MG63 (cell line): Measurements from ENCODE around the gene NECAP2. TPM values are rescaled to one million over a fixed set of nuclear protein-coding genes. Genes with fewer than 3 reads are reported as not detected.
"Not testable (repeated sequence)": the region's sequence is repeated elsewhere in the genome, so short reads cannot be mapped to it uniquely, and the experiment has no call there.

Experiments
- DNase-seq: peaks from one replicate; pipeline ENCODE4 v3.0.0-alpha.2; 2020
- H3K27me3 ChIP-seq: fragments of 250-450 bp; sonication (Bioruptor Pico); 2 replicates; pipeline ENCODE4 v1.5.1; 2020; ENCODE audit warnings: mild to moderate bottlenecking, moderate library complexity
- H3K36me3 ChIP-seq: fragments of 250-450 bp; sonication (Bioruptor Pico); 2 replicates; pipeline ENCODE4 v1.5.1; 2020; ENCODE audit warnings: mild to moderate bottlenecking, moderate library complexity
- H3K4me3 ChIP-seq: fragments of 250-450 bp; sonication (Bioruptor Pico); 2 replicates; pipeline ENCODE4 v1.5.1; 2020; ENCODE audit warnings: mild to moderate bottlenecking, moderate library complexity
- H3K9me3 ChIP-seq: fragments of 250-450 bp; sonication (Bioruptor Pico); 2 replicates; pipeline ENCODE4 v1.5.1; 2020; ENCODE audit warnings: mild to moderate bottlenecking, moderate library complexity
- total RNA-seq: library from RNA; depleted of rRNA; stranded (reverse); fragments of >200 nt; shearing (Covaris generic); gene quantifications from 2 replicates; pipeline ENCODE4 v1.2.3, GENCODE V29; 2014; ENCODE audit warnings: low replicate concordance

NECAP2 gene
- total RNA-seq, 1 experiment from 2014 or later: 86.0 TPM

DNA sequence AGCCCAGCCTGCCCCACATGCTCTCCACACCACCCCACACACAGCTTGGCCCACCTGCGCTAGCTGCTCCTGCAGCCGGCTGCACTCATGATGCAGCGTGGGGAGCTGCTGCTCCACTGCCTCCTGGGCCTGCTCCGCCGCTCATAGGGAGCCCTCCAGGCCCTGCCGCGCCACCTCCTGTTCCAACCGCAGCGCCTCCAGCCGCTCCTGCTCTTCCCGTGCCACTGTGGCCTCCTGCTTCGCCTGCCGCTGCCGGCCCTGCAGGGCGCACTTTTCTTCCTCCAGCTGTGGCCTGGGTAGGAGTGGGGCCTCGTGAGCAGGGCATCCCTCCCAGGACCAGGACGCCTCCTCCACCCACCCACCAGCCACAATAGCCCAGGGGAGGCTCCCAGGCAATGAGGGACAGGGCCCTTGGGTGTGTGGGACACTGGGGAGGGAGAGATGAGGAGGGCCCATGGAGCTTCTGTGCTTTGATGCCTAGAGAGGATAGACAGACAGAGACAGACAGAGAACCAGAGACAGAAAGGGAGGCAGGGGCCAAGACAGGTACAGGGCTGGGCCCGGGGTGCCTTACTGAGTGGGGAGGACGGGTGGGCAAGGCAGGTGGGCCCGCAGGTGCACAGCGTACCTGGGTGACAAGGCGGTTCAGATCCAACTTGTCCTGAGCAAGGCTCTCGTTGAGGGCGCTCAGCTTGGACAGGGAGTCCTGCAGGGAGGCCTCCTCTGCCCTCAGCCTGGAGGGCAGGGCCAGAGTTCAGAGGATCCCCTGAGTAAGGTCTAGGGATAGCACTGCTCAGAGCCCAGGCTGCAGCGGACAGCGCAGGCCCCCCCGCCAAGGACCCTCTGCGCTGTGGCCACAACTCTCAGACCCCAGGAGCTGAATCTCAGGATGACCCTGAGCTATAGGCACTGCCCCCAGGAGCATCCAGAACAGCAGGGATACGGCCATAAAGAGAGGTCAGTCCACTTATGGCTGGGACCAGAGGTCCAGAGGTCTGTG is 35.5 kb downstream of the NECAP2 start:
- DNase-seq, H3K9me3 ChIP-seq, H3K4me3 ChIP-seq, H3K36me3 ChIP-seq, H3K27me3 ChIP-seq: not testable (repeated sequence)

DNA sequence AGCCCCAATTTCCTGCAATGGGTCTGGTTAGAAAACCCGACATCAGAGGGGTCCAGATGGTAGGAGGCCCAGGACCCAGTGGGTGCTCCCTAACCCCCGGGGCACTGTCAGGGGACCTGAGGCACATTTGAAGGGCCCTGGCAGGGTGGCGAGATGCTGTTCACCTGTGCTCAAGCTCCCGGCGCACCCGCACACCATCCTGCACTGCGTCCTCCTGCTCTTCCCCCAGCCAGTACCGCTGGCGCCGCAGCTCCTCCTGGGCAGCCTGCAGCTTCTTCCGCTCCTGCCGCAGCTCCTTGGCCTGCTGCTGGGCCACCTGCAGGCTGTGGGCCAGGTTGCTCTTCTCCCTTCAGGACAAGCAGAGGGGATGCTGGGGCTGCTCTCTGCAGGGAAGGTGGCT is 37.6 kb downstream of the NECAP2 start:
- DNase-seq: no peak
- Histone ChIP-seq H3K9me3 (no peaks in the 10 kb centered on the region), H3K27me3 (no peaks in the 10 kb centered on the region), H3K4me3 (no peak overlapping the region), H3K36me3 (no peaks in the 10 kb centered on the region; the same call in 1 of the 2 replicates)

- not testable (repeated sequence) for H3K4me3 ChIP-seq, H3K36me3 ChIP-seq, DNase-seq
Measured at GRCh38 chr1:16483146-16483545, 42.6 kb downstream of the NECAP2 start.

GRCh38 chr1:16483639-16484500 is 43.3 kb downstream of the NECAP2 start:
- DNase-seq, H3K9me3 ChIP-seq, H3K36me3 ChIP-seq, H3K4me3 ChIP-seq, H3K27me3 ChIP-seq: not testable (repeated sequence)

More at GRCh38 chr1:16483146-16483545, 42.6 kb downstream of the NECAP2 start:
- not testable (repeated sequence) for H3K9me3 ChIP-seq, H3K27me3 ChIP-seq

GRCh38 chr1:16484501-16484835 is 43.9 kb downstream of the NECAP2 start:
- H3K4me3 ChIP-seq: no peak overlapping the region
- no peaks in the 10 kb centered on the region for H3K9me3 ChIP-seq
- no peaks in the 10 kb centered on the region; the same call in 1 of the 2 replicates for H3K36me3 ChIP-seq
- no peak for DNase-seq
- H3K27me3 ChIP-seq: no peaks in the 10 kb centered on the region

GRCh38 chr1:16484931-16485330 is 44.4 kb downstream of the NECAP2 start:
- Histone ChIP-seq H3K9me3 (no peaks in the 10 kb centered on the region), H3K4me3 (no peak overlapping the region), H3K27me3 (no peaks in the 10 kb centered on the region), H3K36me3 (no peaks in the 10 kb centered on the region; the same call in 1 of the 2 replicates)
- DNase-seq: no peak

DNA sequence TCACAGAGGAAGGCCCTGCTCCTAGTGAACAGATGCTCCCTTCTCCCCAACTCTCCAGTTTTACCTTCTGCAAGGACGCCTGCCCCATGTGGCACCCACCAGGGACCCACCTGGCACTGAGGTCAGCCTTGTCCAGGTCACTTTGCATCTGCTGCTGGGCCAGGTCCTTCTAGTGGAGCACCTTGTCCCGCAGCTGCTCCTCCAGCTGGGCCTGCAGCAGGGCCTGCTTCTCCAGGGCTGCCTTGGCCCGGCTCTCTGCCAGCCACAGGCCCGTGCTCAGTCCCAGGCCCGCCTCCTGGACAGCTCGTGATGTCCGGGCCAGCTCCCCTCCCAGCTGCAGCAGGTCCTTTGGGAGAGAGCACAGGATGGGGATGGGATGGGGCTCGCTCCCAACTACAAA is 45.8 kb downstream of the NECAP2 start:
- H3K27me3 ChIP-seq, H3K9me3 ChIP-seq, DNase-seq, H3K36me3 ChIP-seq, H3K4me3 ChIP-seq: not testable (repeated sequence)

GRCh38 chr1:16487011-16487410 is 46.5 kb downstream of the NECAP2 start:
- not testable (repeated sequence) for DNase-seq, H3K36me3 ChIP-seq, H3K9me3 ChIP-seq, H3K27me3 ChIP-seq, H3K4me3 ChIP-seq

- H3K9me3 ChIP-seq, H3K36me3 ChIP-seq, DNase-seq, H3K27me3 ChIP-seq, H3K4me3 ChIP-seq: not testable (repeated sequence)
Measured at GRCh38 chr1:16489195-16489880, 48.8 kb downstream of the NECAP2 start.

GRCh38 chr1:16491056-16491675 is 50.6 kb downstream of the NECAP2 start:
- DNase-seq: no peak
- no peaks in the 10 kb centered on the region for H3K9me3 ChIP-seq
- H3K27me3 ChIP-seq: no peaks in the 10 kb centered on the region
- no peak overlapping the region for H3K4me3 ChIP-seq
- H3K36me3 ChIP-seq: no peaks in the 10 kb centered on the region; the same call in 1 of the 2 replicates

DNA sequence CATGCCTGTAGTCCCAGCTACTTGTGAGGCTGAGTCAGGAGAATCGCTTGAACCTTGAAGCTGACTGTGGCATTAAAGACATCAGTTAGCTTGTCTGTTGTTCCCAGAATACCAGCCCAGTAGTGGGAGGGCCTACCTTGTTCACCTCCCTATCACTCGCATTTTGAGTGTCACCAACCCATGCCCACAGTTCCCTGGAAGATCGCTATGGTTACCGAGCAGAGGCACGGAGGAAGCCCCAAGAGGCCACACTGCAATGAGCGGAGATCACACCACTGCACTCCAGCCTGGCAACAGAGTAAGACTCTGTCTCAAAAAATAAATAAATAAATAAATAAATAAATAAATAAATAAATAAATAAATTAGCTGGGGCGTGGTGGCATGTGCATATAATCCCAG is 52.4 kb downstream of the NECAP2 start:
- H3K27me3 ChIP-seq, H3K36me3 ChIP-seq, H3K9me3 ChIP-seq, DNase-seq, H3K4me3 ChIP-seq: not testable (repeated sequence)

DNA sequence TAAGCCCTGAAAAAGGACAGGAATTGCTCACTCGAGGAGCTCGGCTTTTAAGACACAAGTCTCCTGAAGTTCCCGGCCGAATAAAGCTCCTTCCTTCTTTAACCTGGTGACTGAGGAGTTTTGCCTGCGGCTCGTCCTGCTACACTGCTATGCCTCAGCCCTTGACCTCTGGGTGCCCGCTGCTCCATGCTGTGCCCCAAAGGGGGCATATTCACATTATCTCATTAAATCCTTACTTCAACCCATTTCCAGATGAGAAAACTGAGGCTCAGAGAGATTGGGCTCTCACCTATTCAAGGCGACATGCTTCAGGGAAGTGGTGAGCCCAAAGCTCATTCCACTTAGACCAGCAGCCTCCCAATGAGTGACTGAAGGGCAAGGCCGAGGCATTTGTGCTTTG is 53.2 kb downstream of the NECAP2 start:
- not testable (repeated sequence) for DNase-seq, H3K9me3 ChIP-seq, H3K36me3 ChIP-seq, H3K4me3 ChIP-seq, H3K27me3 ChIP-seq

DNA sequence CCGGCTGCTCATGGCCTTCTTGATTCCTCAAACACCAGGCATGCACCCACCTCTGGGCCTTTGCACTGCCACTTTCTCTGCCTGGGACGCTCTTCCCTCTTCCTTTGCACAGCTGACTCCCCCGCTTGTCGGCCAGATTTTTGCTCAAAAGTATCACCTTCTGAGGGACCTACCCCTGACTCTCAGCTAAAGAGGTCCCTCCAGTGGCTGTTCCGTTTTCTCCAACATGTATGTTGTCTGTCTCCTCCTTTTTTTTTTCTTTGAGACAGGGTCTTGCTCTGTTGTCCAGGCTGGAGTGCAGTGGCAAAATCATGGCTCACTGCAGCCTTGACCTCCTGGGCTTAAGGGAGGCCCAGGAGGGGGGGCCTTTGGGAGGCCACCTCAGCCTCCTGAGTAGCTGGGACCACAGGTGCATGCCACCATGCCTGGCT is 57.0 kb downstream of the NECAP2 start:
- H3K27me3 ChIP-seq, H3K9me3 ChIP-seq, DNase-seq, H3K36me3 ChIP-seq, H3K4me3 ChIP-seq: not testable (repeated sequence)

- H3K36me3 ChIP-seq, DNase-seq, H3K27me3 ChIP-seq, H3K9me3 ChIP-seq: not testable (repeated sequence)
- H3K4me3 ChIP-seq: peak overlapping the region; percentile 72
Measured at GRCh38 chr1:16498047-16498446, 57.5 kb downstream of the NECAP2 start.

- no peaks in the 10 kb centered on the region for H3K27me3 ChIP-seq
- peak; percentile 87 for DNase-seq
Measured at GRCh38 chr1:16498573-16499413, 58.3 kb downstream of the NECAP2 start.

DNA sequence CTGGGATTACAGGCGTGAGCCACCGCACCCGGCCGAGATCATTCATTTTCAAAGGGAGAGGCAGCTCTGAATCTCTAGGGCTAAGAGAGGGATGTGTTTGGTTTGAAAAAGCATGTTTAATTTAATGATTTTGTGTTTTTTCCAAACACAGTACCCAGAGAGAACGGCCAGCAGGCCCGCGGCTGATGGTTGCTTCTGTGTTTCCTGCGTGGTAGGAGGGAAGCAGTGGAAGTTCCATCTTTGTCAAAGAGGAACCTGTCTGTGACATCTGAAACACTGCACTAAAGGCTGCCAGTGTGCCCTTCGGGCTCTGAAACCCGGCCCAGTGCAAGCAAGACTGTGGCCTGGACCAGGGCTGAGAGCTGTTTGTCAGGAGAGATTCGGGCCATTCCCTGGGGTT is 59.9 kb downstream of the NECAP2 start:
- H3K27me3 ChIP-seq, H3K9me3 ChIP-seq, DNase-seq, H3K36me3 ChIP-seq, H3K4me3 ChIP-seq: not testable (repeated sequence)

More at GRCh38 chr1:16498573-16499413, 58.3 kb downstream of the NECAP2 start:
- Histone ChIP-seq H3K4me3 (peak overlapping the region; percentile 72), H3K36me3 (no peaks in the 10 kb centered on the region), H3K9me3 (no peaks in the 10 kb centered on the region)
